ENCODE measurements around the gene TBRG1.
"Not testable (repeated sequence)": the region's sequence is repeated elsewhere in the genome, so short reads cannot be mapped to it uniquely, and the experiment has no call there.

TBRG1 gene

DNA sequence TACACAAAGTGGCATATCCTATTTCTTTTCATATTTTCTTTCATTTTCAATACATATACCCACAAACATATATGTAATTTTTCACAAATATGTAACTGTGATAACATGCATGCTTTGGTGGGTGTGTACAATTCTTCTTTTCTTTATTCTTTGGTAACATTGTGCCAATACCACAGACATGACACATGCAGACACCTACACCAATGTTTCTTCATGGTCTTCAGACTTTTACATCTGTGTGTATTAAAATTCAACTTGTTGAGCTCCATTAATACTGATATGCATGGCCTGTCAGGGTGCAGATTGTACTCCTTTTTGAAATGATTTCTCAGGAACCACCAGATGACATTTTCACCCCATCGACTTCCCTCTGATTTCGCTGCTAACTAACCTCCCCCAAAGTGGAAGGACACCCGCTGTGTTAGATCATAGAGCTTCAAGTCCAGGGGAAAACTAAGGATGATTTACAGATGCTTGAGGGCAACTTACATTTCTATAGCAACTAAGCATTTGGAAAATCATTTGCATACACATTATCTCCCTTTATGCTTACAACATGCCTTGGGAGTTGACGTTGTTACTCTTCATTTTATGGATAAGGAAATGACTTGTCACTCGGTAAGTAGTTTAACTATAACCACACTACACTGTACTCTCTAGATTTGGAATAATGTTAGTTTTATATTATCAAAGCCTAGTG, 21.9 kb upstream of the TBRG1 start:
- Histone ChIP-seq H3K27ac (no peak overlapping the region), H3K4me3 (no peak overlapping the region)
- no peak for DNase-seq (ENCODE audit: low spot score)
- TF ChIP-seq, protein P1, sequence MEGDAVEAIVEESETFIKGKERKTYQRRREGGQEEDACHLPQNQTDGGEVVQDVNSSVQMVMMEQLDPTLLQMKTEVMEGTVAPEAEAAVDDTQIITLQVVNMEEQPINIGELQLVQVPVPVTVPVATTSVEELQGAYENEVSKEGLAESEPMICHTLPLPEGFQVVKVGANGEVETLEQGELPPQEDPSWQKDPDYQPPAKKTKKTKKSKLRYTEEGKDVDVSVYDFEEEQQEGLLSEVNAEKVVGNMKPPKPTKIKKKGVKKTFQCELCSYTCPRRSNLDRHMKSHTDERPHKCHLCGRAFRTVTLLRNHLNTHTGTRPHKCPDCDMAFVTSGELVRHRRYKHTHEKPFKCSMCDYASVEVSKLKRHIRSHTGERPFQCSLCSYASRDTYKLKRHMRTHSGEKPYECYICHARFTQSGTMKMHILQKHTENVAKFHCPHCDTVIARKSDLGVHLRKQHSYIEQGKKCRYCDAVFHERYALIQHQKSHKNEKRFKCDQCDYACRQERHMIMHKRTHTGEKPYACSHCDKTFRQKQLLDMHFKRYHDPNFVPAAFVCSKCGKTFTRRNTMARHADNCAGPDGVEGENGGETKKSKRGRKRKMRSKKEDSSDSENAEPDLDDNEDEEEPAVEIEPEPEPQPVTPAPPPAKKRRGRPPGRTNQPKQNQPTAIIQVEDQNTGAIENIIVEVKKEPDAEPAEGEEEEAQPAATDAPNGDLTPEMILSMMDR (IDR thresholded peaks at IDR 0.05), result no peak

DNA sequence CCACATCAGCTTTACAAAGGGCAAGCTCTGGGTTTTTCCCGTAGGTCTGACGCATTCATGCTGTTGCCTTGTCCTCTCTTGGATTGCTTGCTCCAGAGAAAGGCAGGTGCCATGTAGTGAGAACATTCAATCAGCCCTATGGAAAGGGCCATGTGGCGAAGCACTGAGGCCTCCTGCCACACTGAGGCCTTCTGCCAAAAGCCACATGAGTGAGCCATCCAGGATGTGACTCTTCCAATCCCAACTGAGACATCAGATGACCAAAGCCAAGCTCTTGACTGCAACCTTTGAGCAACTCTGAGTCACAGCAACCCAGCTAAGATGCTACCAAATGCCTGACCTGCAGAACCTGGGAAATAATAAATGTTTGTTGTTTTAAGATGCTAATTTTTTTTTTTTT, 20.5 kb upstream of the TBRG1 start:
- DNase-seq (ENCODE audit: low spot score), result no peak
- TF ChIP-seq, protein P1 (IDR thresholded peaks at IDR 0.05), result no peak

DNA sequence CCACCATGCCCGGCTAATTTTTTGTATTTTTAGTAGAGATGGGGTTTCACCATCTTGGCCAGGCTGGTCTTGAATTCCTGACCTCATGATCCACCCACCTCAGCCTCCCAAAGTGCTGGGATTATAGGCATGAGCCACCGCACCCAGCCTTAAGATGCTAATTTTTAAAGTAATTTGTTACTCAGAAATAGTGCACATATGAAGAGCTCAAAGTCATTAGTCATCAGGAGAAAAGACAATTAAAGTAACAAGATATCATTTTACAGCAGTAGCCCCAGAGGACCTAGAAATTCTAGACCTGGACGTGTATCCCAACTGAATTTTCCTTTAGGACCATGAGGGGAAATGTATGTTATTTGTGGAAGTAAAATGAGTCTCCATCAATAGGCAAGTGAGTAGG, 19.9 kb upstream of the TBRG1 start:
- not testable (repeated sequence) for H3K27ac ChIP-seq; H3K4me3 ChIP-seq; DNase-seq (ENCODE audit: low spot score)

More for the DNA sequence above, 20.5 kb upstream of the TBRG1 start:
- Histone ChIP-seq H3K4me3 (no peak overlapping the region), H3K27ac (no peak overlapping the region)

DNA sequence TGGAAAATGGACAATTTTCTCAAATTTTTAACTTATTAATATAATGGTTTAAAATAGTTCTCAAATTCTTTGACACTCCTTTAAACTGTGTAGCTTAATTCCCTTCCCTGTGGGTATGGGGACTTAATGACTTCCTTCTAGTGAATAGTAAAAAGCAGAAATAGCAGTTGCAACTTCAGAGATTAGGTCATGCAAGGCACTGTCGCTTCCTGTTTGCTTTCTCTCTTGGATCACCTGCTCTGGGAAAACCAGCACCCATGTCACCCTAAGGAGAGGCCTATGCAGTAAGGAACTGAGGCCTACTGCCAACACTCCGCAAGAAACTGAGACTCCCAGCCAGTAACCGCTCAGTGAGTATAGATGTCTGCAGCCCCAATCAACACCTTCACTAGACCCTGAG, 16.9 kb upstream of the TBRG1 start:
- TF ChIP-seq, protein P1 (IDR thresholded peaks at IDR 0.05), result no peak
- Histone ChIP-seq H3K27ac (no peak overlapping the region), H3K4me3 (no peak overlapping the region)
- no peak for DNase-seq (ENCODE audit: low spot score)

DNA sequence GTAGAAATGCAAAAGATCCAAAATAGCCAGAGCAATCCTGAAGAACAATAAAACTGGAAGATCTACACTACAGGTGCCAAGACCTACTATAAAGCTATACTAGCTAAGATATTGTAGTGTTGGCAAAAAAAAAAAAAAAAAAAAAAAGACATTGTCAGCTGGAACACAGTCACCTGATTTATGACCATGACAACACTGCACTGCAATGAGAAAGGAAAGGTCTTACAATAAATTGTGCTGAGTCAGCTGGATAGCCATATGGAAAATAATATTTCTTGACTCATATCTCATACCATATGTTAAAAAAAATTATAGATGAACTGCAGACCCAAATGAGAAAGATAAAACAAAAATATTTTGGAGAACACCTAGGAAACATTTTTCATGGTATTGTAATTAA, 14.5 kb upstream of the TBRG1 start:
- Histone ChIP-seq H3K4me3 (no peak overlapping the region), H3K27ac (no peak overlapping the region)
- TF ChIP-seq, protein P1 (IDR thresholded peaks at IDR 0.05), result no peak
- no peak for DNase-seq (ENCODE audit: low spot score)

GRCh38 chr11:124610295-124610694, 12.4 kb upstream of the TBRG1 start:
- Histone ChIP-seq H3K4me3 (no peak overlapping the region), H3K27ac (no peak overlapping the region)
- TF ChIP-seq, protein P1 (IDR thresholded peaks at IDR 0.05), result no peak
- no peak for DNase-seq (ENCODE audit: low spot score)

DNA sequence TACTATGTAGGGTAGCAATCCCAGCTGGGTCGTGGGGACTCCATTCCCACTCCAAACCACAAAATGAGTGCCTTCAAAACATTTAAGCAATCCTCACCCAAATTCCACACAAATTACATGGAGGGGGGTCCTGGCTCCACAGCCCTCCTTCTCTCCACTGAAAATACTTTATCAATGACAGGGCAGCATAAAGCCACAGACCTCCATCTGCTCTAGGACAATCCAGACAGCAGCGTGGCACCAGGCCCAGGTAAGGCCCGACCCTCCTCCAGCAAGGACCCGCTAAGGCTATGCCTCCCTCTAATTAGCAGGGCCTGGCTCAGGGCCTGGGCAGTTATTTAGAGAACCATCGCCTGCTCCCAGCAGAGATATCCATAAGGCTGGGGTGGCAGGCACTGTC, 11.6 kb upstream of the TBRG1 start, which contains the start of gene PANX3:
Gene PANX3, plus strand, starts transcription at position 365 of the 400 bp plus-strand sequence. CDS start 129 bp downstream, outside the sequence.
- TF ChIP-seq, protein P1 (IDR thresholded peaks at IDR 0.05), result no peak
- H3K4me3 ChIP-seq, result no peak within 1 kb of the TSS
- no peak for DNase-seq (ENCODE audit: low spot score)

More for the DNA sequence above, 11.6 kb upstream of the TBRG1 start, which contains the start of gene PANX3:
- no peak within 1 kb of the TSS for H3K27ac ChIP-seq
